ENCODE data around the gene MMRN1. TPM values are rescaled to one million over a fixed set of nuclear protein-coding genes. Genes with fewer than 3 reads are reported as not detected.

MMRN1 gene
- total RNA-seq, 1 donor from 2014 or later: under 0.01 TPM

- no peak overlapping the region for H3K4me3 ChIP-seq (ENCODE audit: low read depth, low read length)
- DNase-seq (ENCODE audit: low read depth) (no peak), FAIRE-seq (no peak)
- no peaks in the 10 kb centered on the region for H3K27me3 ChIP-seq (ENCODE audit: control insufficient read depth, insufficient read depth, low read length)
- TF ChIP-seq CTCF (IDR thresholded peaks at IDR 0.05; ENCODE audit: insufficient read depth, low read length, severe bottlenecking): no peak
- no peaks in the 10 kb centered on the region for H3K36me3 ChIP-seq (ENCODE audit: control insufficient read depth, insufficient read depth, low read length)
These were observed 15.4 kb upstream of the MMRN1 start for GRCh38 chr4:89879215-89879614.

DNA sequence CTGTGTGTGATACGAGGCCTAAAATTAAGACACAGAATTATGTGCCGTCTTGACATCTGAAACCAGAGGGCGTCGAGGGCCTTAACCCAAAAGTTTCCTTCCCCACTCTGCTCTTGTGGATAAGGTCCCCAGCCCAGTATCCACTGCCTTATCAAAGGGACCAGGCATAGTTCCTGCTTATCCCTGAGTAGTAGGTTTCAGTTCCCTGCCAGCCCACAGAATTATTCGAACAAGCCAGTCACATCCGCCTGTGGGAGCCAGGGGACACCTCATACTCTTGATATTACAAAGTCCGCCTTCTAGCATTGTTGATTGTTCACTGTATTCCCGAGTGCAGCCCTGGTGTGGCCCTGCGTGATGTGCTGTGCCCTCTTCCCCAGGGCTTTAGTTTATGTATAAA is 5.4 kb upstream of the MMRN1 start:
- Histone ChIP-seq H3K27me3 (ENCODE audit: control insufficient read depth, insufficient read depth, low read length) (no peaks in the 10 kb centered on the region), H3K36me3 (ENCODE audit: control insufficient read depth, insufficient read depth, low read length) (no peaks in the 10 kb centered on the region), H3K4me3 (ENCODE audit: low read depth, low read length) (no peak overlapping the region)
- FAIRE-seq: no peak
- no peak for DNase-seq (ENCODE audit: low read depth)
- no peak for TF ChIP-seq CTCF (IDR thresholded peaks at IDR 0.05; ENCODE audit: insufficient read depth, low read length, severe bottlenecking)

GRCh38 chr4:89897867-89898266 is 3.2 kb downstream of the MMRN1 start:
- Histone ChIP-seq H3K27me3 (ENCODE audit: control insufficient read depth, insufficient read depth, low read length) (no peaks in the 10 kb centered on the region), H3K36me3 (ENCODE audit: control insufficient read depth, insufficient read depth, low read length) (no peaks in the 10 kb centered on the region), H3K4me3 (ENCODE audit: low read depth, low read length) (no peak overlapping the region)
- no peak for TF ChIP-seq CTCF (IDR thresholded peaks at IDR 0.05; ENCODE audit: insufficient read depth, low read length, severe bottlenecking)
- FAIRE-seq (no peak), DNase-seq (ENCODE audit: low read depth) (no peak)

- DNase-seq (ENCODE audit: low read depth) (no peak), FAIRE-seq (no peak)
- H3K27me3 ChIP-seq (ENCODE audit: control insufficient read depth, insufficient read depth, low read length): no peaks in the 10 kb centered on the region
- no peak for TF ChIP-seq CTCF (IDR thresholded peaks at IDR 0.05; ENCODE audit: insufficient read depth, low read length, severe bottlenecking)
- H3K4me3 ChIP-seq (ENCODE audit: low read depth, low read length): no peak overlapping the region
- no peaks in the 10 kb centered on the region for H3K36me3 ChIP-seq (ENCODE audit: control insufficient read depth, insufficient read depth, low read length)
These were observed 3.7 kb downstream of the MMRN1 start for GRCh38 chr4:89898304-89898716.

DNA sequence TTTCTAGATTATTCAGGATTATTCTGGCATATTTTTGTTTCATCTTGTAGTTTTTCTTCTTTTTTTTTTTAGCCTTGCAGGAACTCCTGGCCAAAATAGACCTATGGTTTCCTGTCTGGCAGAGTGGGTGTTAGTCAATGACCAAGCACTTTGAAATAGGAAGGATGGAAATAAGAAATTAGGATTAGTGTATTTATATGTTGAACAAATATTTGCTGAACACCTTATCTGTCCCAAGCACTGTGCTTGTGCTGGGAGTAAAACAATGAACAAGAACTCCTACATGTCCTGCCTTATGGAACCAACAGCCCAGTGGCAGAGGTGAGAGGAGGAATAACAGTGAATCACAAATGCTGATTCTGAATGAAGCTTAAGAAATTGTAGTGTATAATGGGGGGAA is 4.5 kb downstream of the MMRN1 start:
- no peak overlapping the region for H3K4me3 ChIP-seq (ENCODE audit: low read depth, low read length)
- no peak for DNase-seq (ENCODE audit: low read depth)
- no peak for TF ChIP-seq CTCF (IDR thresholded peaks at IDR 0.05; ENCODE audit: insufficient read depth, low read length, severe bottlenecking)
- H3K36me3 ChIP-seq (ENCODE audit: control insufficient read depth, insufficient read depth, low read length): no peaks in the 10 kb centered on the region
- FAIRE-seq: no peak
- no peaks in the 10 kb centered on the region for H3K27me3 ChIP-seq (ENCODE audit: control insufficient read depth, insufficient read depth, low read length)

DNA sequence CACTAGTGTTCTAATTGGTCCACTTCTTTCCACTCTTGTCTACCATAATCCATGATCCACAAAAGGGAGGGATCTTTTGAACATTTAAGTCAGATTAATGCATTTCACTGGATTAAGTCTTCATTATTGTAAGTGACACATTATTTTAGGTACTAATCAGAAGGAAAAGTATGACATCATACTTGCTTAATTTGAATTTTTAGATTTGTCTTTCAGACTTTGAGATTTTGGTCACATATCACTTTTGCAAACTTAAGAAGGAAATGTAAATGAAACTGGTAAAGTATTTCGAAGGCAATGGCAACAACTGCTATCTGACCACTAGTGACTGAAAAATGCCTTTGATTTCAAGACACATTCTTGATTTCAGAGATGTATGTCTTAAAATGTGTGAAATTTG is 5.2 kb downstream of the MMRN1 start:
- H3K36me3 ChIP-seq (ENCODE audit: control insufficient read depth, insufficient read depth, low read length): no peaks in the 10 kb centered on the region
- FAIRE-seq (no peak), DNase-seq (ENCODE audit: low read depth) (no peak)
- no peaks in the 10 kb centered on the region for H3K27me3 ChIP-seq (ENCODE audit: control insufficient read depth, insufficient read depth, low read length)
- TF ChIP-seq CTCF (IDR thresholded peaks at IDR 0.05; ENCODE audit: insufficient read depth, low read length, severe bottlenecking): no peak
- H3K4me3 ChIP-seq (ENCODE audit: low read depth, low read length): no peak overlapping the region
